A673 (cell line): ENCODE results near the gene ITGA1. TPM values are rescaled to one million over a fixed set of nuclear protein-coding genes. Genes with fewer than 3 reads are reported as not detected.

Experiments
- BruUV-seq: library from RNA; stranded (reverse); fragments of 400-500 nt; replicated peaks from 2 replicates; lab custom pipeline; 2021; lab: Mats Ljungman, UMichigan
- CTCF ChIA-PET: fragments of 300-600 bp; sonication (Branson Sonifier 250); formaldehyde crosslinking; loops from one replicate; lab custom pipeline; 2022; ENCODE audit warnings: antibody characterized with exemption; lab: Charles Lee
- POLR2A ChIA-PET: fragments of 300-600 bp; sonication (Branson Sonifier 250); formaldehyde crosslinking; loops from one replicate; lab custom pipeline; 2022; ENCODE audit warnings: antibody characterized with exemption; ENCODE audit not compliant: low non-redundant PET; lab: Charles Lee
- DNase-seq: peaks from one replicate; pipeline ENCODE4 v3.0.0-alpha.2; 2015; ENCODE audit warnings: low spot score
- H3K27ac ChIP-seq: fragments of 200-600 bp; sonication (generic); 2 replicates; pipeline ENCODE4 v1.5.1; 2016; ENCODE audit warnings: mixed run types, low read depth, mild to moderate bottlenecking, mixed read lengths, antibody characterized with exemption, low read length; ENCODE audit not compliant: poor library complexity, severe bottlenecking
- H3K27me3 ChIP-seq: fragments of 200-600 bp; sonication (generic); replicated peaks from 2 replicates; pipeline ENCODE4 v1.6.1; 2017; ENCODE audit warnings: mixed run types, low read depth, mild to moderate bottlenecking, mixed read lengths, antibody characterized with exemption, low read length; ENCODE audit not compliant: insufficient read depth, poor library complexity
- H3K36me3 ChIP-seq: fragments of 200-600 bp; sonication (generic); 2 replicates; pipeline ENCODE4 v1.6.1; 2016; ENCODE audit warnings: mixed run types, mild to moderate bottlenecking, mixed read lengths, antibody characterized with exemption, low read length; ENCODE audit not compliant: insufficient read depth, poor library complexity, severe bottlenecking
- H3K4me1 ChIP-seq: fragments of 200-600 bp; sonication (generic); 2 replicates; pipeline ENCODE4 v1.6.1; 2017; ENCODE audit warnings: mixed run types, mild to moderate bottlenecking, mixed read lengths, antibody characterized with exemption, low read length; ENCODE audit not compliant: insufficient read depth, poor library complexity, severe bottlenecking
- H3K4me3 ChIP-seq: fragments of 200-600 bp; sonication (generic); 2 replicates; pipeline ENCODE4 v1.5.1; 2016; ENCODE audit warnings: low read depth, mixed run types, mild to moderate bottlenecking, mixed read lengths, low read length; ENCODE audit not compliant: poor library complexity, severe bottlenecking
- H3K9me3 ChIP-seq: fragments of 200-600 bp; sonication (generic); 2 replicates; pipeline ENCODE4 v1.6.1; 2016; ENCODE audit warnings: mixed run types, low read depth, mild to moderate bottlenecking, mixed read lengths, antibody characterized with exemption, low read length; ENCODE audit not compliant: poor library complexity, severe bottlenecking
- EZH2 ChIP-seq: fragments of 200-600 bp; sonication (generic); IDR thresholded peaks from 2 replicates; pipeline ENCODE4 v1.6.1; 2017; ENCODE audit warnings: borderline replicate concordance, low read depth, mild to moderate bottlenecking, mixed read lengths, antibody characterized with exemption, low read length; ENCODE audit not compliant: poor library complexity, severe bottlenecking
- intact Hi-C: fragments of 100-400 bp; cut with micrococcal nuclease; formaldehyde crosslinking; loops from one replicate; pipeline ENCODE4 v1.10.0; 2022; ENCODE audit not compliant: unreplicated experiment
- total RNA-seq: library from RNA; stranded (reverse); gene quantifications from 2 replicates; pipeline ENCODE4 v1.2.3, GENCODE V29; 2021
- TF ChIP-seq, protein P1 (sequence below): fragments of 300-800, 200-600 bp; sonication (generic); conservative IDR thresholded peaks from 2 replicates; pipeline ENCODE4 v1.5.1; 2017; ENCODE audit warnings: low read depth, mild to moderate bottlenecking, antibody characterized with exemption, low read length, moderate library complexity, mixed read lengths

Gene ITGA1
- total RNA-seq, 1 experiment from 2014 or later, result 8.1 TPM

- H3K9me3 ChIP-seq, result no peaks in the 10 kb centered on the region
- ChIA-PET POLR2A (no interaction called here), CTCF (no interaction called here)
- H3K4me3 ChIP-seq, result no peak overlapping the region
- H3K4me1 ChIP-seq, result no peaks in the 10 kb centered on the region
- H3K27ac ChIP-seq, result no peak overlapping the region
- intact Hi-C loops, result no loop called here
- no TSS peak for BruUV-seq
- no peak for TF ChIP-seq EZH2
- TF ChIP-seq, protein P1, sequence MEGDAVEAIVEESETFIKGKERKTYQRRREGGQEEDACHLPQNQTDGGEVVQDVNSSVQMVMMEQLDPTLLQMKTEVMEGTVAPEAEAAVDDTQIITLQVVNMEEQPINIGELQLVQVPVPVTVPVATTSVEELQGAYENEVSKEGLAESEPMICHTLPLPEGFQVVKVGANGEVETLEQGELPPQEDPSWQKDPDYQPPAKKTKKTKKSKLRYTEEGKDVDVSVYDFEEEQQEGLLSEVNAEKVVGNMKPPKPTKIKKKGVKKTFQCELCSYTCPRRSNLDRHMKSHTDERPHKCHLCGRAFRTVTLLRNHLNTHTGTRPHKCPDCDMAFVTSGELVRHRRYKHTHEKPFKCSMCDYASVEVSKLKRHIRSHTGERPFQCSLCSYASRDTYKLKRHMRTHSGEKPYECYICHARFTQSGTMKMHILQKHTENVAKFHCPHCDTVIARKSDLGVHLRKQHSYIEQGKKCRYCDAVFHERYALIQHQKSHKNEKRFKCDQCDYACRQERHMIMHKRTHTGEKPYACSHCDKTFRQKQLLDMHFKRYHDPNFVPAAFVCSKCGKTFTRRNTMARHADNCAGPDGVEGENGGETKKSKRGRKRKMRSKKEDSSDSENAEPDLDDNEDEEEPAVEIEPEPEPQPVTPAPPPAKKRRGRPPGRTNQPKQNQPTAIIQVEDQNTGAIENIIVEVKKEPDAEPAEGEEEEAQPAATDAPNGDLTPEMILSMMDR, result no peak
- no peak for DNase-seq
- H3K27me3 ChIP-seq, result no peaks in the 10 kb centered on the region
- no peaks in the 10 kb centered on the region for H3K36me3 ChIP-seq
Observed at GRCh38 chr5:53008751-53009150, 221.0 kb downstream of the ITGA1 start.

Other genes starting within 250 kb of the ITGA1 start
- 20.0 and 20.3 TPM in 2 replicates for gene PELO, start within 50 bp of the ITGA1 start, total RNA-seq
- 0.69 and 0.92 TPM in 2 replicates for gene ITGA2, start 201.4 kb downstream of the ITGA1 start, total RNA-seq